HG02763 (cell line): ENCODE data around the gene FARS2.
"Not testable (repeated sequence)": the region's sequence is repeated elsewhere in the genome, so short reads cannot be mapped to it uniquely, and the experiment has no call there.

Source experiments
- ATAC-seq: cut with Tn5 transposase; IDR thresholded peaks from one replicate; pipeline ENCODE4 v1.9.1; 2021; ENCODE audit warnings: mild to moderate bottlenecking, moderate library complexity; ENCODE audit not compliant: unreplicated experiment

The FARS2 gene

DNA sequence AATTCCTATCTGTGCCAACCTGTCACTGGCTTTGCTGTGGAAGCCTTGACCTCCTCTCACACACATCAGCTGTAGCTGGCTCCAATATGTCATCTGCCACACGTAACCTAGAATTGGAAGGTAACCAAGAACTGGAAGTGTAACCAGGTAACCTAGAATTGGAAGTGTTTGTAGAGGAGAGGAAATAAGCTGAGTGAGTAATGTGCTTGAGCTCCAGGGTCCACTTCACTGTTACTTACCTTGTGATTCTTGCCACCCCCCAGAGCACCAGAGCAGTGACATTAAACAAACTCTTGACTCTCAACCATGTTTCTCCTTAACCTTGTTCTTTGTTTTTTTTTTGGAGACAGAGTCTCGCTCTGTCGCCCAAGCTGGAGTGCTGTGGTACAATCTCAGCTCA, 394.9 kb downstream of the FARS2 start:
- ATAC-seq: no peak

DNA sequence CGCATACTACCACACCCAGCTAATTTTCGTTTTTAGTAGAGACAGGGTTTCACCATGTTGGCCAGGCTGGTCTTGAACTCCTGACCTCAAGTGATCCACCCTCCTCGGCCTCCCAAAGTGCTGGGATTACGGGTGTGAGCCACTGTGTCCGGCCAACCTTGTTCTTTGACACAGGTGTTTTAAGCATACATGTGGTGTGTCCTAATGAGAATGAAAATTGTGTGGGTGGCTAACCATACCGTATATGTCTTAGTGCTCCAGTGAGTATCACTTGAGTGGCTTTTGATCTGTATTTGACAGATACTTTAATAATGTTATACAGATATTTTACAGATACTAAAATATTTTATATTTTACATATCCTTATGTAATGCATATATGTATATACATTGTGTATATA, 395.4 kb downstream of the FARS2 start:
- not testable (repeated sequence) for ATAC-seq

DNA sequence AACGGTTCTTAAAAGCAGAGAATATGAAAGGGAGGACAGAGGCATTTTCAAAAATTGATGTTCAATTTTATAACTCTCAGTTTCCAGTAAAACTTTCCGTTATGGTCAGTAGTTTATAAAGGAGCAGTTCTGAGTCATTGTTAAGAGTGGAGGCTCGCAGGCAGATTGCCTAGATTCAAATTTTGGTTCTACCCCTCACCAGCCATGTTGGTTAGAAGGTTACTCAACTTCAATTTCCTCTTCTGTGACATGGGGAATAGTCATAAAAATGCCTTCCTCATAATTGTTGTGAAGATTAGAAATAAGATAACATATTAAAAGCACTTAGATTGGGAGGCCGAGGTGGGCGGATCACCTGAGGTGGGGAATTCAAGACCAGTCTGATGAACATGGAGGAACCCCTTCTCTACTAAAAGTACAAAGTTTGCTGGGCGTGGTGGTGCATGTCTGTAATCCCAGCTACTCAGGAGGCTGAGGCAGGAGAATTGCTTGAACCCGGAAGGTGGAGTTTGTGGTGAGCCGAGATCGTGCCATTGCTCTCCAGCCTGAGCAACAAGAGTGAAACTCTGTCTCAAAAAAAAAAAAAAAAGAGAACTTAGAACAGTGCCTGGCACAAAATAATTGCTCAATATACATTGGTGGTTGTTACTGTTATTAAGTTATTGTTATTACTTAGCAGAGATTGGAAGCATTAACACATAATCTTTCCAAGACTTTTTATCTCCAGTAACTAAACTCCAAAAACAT, 396.5 kb downstream of the FARS2 start:
- ATAC-seq: no peak

DNA sequence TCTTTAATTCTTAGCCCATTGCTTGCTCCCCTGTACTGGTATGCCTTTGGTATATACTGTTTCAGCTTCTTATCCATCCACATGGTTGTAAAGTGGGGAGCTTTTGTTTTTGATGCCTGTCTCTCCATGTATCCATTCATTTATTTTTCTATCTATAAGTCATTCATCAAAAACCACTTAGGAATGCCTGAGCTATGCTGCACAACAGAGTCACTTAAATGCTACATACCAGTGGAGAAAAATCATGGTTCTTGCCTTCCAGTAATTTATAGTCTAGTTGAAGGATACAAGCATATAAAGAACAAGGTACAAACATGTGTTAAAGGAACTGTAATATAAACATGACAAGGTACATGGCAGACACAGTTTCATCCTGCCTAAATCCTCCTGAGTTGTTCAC, 398.2 kb downstream of the FARS2 start:
- ATAC-seq: no peak

DNA sequence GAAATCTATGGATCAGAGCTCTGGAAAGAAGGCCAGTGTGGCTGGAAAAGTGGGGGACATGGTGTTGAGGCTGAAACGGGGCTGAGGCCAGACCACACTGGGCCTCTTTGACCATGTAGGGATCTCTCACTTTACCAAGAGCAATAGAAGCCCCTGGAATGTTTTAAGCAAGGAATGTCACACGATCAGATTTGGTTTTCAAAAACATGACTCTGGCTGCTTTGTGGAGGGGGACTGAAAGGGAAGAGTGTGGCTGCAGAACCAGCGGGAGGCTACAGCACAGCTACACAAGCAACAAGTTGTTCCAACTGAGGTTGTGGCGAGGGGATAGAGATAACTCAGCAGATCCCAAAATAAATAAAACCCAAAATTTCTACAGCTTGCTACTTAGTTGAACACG, 399.5 kb downstream of the FARS2 start:
- no peak for ATAC-seq

DNA sequence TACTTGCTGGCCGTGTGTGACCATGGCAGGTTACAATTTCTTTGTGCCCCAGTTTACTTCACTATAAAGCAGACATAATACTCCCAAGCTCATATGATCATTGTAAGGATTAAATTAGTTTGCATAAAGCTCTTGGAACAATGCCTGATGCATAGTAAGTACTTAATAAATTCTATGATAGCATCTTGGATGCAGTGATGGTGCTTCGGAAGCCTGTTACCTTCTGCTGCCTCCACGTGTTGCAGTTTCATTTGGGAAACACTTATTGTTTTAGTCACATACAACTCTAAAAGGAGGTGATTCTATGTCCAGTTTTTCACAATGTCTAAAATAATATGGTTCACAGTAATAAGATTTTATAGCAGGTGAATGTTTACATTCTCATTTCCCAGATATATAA, 401.5 kb downstream of the FARS2 start:
- ATAC-seq: no peak

DNA sequence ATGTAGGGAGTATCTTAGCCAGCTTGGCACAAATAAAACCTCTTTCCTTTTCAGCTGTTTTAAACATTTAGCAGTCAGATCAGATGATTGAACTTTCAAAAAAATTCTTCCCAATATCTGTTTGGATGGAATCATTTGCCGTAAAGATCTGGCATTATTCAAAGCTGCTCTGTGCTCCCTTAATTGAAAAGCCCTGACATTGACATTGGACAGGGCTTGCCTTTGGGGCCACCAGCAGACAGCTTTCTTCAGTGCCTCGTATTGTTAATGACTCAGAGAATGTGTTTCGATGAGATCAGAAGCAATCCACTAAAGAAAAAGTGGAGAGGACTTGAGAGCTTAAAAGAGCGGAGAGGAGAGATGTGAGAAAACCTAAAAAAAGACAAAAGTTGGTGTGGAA, 401.9 kb downstream of the FARS2 start:
- no peak for ATAC-seq

DNA sequence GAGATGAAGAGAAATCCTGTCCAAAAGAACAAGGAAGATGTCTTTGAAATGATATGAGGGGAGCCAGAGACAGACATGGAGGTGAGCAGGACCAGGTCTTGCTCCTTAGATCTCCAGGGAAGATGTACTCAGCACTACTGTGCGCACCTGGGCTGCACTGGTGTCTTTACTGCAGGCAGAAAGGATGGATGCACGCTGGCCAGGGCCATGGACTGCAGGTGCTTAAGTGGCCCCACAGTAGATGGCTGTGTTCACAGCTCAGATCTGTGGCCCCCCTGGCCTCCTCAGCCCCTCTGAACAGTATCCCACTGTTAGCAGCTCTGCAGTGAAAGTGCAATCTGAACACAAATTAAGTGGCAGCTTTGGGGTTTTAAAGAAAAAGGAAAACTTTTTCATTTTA, 402.4 kb downstream of the FARS2 start:
- ATAC-seq: no peak

DNA sequence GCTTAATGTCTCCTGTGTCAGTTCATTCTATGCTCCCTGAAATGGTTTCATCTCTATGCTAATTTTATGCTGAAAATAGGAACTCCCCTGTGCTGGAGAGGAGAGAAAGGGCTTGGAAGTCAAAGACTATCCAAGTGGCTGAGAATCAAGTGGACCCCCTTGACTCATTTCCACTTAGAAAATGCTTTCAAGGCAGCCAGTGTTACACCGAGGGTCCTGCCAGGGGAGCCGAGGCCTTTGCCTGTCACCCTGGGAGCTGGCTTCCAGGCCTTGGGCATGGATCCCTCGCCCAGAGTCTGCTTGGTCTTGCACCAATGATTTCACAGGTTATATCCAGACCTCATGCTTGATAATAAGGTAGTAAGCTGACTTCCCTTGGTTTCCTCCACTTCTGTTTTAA, 402.8 kb downstream of the FARS2 start:
- no peak for ATAC-seq

DNA sequence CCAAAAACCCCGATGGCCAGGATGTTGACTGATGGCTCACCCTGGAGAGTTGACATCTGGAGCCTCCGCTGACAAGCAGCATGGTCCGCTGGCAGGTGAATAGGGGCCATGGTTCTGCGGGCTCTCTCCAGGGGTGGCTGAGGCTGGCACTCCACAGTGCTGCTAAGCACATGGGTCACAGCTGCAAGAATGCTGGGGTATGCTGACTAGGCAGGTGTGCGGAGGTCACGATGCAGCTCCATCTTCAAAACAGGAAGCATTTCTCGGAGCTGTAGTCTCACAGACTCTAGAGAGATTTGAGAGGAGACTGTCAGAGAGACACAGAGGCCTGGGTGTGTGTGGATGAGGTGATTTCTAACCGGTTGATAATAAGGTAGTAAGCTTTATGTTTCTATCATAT, 403.9 kb downstream of the FARS2 start:
- no peak for ATAC-seq

DNA sequence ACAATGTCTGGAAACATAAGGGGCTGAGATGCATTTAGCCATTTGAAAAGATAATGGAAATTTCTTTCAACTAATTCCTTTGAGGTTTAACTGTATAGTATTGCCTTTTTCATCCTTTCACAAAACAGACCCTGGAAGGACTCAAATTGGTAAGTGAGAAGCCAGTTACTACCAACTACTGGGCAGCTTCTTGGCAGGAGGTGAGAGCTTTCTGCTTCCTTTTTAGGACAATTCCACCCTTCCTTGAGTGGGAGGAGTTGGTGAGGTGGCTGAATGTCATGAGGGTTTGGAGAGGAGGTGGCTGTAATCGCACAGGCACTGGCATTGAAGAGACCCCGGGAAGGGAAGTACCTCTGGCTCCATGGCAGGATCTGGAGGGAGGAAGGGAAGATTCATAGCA, 404.4 kb downstream of the FARS2 start:
- no peak for ATAC-seq

DNA sequence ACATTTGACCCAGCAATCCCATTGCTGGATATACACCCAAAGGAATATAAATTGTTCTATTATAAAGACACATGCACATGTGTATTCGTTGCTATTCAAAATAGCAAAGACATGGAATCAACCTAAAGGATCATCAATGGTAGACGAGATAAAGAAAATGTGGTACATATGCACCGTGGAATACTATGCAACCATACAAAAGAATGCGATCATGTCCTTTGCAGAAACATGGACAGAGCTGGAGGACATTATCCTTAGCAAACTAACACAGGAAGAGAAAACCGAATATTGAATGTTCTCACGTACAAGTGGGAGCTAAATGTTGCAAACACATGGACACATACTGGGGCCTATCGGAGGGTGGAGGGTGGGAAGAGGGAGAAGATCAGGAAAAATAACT, 405.4 kb downstream of the FARS2 start:
- no peak for ATAC-seq

DNA sequence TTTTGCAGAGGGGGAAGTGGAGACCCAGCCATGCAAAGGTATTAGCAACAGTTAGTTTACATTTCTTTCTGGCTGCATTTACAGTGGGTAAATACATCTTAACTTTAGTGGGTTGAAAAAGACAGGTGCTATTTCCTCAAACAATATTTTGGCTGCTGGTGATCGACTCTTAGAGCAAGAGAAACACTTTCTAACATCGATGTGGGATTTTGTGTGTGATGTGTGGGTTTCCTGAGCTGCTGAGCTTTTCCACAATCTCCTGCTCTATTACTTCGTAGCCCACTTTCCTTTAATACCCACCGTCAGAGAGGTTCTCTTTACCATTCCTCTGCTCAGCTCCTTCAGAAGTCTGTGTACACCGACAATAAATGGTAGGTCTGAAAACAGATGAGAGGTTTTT, 406.4 kb downstream of the FARS2 start:
- ATAC-seq: no peak

DNA sequence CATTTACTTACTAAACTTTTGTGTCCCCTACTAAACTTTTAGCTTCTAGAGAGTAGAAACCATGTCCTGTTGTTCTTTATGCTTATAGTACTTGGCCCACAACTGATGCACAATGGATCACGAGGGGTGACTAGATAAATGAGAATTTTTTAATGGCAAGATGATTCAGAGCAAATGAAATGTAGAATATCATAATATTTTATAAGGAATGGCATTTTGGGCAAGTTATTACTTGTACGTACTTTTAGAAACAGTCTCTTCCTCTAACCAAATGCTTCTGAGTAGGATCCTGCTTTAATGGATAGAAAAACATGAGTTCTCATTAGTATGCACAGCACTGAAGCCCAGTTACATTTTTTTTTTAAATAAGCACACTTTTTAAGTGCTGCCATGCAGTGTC, 409.1 kb downstream of the FARS2 start:
- ATAC-seq: no peak

DNA sequence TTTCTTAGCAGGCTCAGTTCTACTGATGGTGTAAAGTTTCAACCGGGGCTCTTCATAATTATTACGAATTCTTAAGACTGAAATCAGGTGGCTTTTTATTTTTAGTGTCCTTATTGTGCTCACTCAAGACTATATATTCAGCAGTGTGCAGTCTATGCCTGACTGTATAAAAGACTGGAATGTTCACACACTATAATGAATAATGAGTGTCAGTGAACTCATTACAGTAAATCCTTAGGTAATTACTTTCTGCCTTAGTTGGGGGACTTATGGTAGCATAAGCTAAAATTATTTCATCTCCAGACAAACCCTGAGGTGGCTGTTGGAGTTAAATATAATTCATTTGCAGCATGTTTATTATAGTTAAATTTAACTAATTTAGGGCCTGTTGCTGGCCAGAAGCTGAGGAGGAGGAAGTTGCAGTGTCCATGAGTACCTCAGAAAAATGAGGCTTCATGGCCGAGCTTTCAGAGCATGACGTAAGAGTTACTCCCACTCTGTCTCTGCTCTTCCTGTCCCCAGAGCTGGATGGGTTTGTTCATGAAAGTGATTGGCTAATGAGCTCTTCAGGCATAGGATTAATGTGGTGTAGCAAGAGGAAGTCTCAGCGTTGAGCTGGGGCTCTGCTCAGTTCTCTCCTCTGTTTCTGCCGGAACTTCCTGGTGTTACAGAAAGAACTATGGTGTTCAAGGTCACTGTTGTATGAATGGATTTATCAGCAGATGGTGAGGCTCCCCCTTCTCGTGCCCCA, 409.7 kb downstream of the FARS2 start:
- no peak for ATAC-seq

DNA sequence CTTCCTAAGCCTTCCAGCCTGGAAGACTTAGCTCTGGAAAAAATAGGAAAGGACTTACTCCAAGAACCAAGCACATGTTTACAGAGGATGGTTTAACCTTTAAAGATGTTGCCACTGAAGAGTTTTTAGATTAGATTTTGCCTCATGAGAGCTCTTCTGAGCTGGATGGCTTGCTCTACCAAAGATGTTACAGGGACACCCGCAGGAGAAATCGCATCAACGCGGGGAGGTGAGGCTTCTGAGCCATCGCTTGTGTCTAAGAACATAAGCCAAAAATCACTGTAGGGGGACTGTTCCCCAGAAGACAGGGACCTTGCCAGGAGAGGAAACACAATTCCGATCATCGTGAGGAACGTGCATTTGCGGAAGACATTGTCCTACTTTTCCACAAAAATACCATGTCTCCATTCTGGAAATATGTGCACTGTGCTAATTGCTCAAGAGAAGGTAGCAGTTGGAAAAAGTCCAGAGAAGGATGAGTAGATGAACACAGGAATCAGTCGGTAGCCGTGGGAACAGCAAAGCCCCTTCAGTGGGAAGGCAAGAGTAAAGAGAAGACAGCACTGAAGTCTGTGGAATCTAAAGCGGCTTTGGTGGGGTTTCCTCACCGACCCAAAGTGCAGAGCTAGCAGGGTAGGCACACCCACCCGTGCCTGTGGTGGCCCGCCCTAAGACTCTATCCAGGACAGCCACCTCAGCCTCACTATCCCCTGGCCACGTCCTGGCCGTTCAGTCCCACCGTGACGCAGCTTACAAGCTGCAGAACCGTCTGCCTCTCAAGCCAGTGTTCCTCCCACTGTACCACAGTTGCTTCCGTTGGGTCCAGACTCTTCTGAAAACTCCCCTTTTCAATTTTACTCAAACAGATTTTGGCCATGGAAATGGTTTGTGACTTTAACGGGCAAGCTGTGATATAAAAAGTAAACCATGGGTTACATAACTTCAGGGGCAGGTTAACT, 410.6 kb downstream of the FARS2 start:
- ATAC-seq: no peak

DNA sequence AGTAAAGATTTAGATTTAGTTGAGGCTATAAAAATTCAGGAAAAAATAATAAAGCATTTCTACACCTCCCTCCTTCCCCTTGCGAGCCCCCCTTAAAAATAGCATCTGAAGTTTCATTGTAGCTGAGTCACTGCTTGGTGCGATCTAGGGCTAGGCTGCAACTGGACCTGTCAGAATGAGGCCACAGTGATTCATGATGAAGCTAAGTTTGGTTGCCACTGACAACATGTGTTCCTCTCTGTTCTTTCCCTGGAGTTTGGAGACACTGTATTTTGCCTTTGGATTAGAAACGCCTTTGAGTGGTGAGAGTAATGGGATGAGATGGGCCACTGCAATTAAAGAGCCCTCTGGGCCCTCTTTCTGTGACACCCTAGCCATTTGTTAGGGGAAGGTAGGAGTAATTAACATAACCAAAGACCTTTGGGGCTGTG, 411.3 kb downstream of the FARS2 start:
- no peak for ATAC-seq

DNA sequence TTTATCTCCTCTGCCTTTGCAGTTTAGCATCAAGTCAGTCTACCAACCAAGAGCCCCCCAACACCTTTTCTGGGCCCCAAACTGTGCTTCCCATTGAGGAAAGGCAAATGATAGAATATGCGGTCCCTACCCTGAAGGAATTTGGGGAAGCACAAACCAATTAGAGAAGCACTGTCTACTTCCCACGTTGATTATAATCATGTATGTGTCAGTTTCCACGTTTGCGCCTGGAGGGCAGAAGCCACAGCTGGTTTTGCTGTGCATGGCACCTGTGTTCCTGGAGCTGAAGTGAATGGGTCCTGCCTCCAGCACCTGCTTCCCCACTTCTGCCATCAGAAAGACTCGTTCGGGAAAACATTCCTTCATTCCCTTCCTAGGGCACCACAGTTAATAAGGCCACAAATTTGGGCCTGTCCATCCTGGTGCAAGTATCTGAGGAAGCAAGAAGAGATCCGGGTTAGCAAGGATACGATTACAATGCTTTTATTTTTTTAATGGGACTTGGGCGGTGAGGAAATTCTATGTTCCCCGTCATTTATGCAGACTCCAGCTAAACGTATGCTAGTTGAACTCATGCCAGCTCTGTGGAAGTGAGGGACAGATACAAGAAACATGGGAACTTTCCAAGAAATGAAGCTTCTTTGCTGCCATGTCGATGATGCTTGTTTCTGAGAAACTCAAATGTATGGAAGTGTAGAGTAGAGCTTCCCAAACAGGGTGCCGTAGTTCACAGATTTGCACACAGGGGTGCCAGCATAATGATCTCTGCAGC, 411.9 kb downstream of the FARS2 start:
- ATAC-seq: no peak

DNA sequence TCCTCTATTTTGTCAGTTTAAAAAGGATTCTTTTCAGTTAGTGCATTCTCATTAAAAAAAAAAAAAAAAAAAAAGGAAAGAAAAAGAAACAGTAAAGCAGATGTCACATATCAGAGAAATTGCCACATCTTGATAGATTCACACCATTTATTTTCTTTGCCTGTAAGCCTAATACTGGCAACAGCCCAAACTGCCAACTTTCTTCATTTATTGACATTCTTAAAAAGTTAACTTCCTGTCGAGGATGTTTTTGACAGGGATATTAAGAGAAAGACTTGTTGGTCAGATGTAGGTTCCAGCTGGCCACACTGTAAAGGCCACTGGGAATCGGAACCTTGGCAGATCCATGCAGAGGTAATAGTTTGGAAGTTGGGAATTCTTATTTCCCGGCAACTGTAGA, 412.8 kb downstream of the FARS2 start:
- no peak for ATAC-seq

DNA sequence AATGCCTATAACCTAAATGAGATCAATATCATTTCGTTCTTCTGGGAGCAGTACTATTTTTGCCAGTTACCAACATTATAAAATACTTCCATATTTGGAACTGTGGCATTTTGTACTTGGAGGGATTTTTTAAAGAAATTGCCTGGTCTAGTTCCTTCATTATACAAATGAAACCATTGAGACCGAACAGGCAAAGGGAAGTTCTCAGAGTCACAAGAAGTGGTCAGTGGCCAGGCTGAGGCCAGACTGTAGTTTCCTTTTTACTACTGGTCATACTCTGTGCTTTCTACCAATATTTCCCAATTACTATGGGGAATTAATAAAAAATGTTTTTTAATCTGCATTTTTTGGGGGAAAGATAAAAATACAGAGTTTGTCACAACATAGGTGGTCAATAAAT, 413.4 kb downstream of the FARS2 start:
- ATAC-seq: no peak

DNA sequence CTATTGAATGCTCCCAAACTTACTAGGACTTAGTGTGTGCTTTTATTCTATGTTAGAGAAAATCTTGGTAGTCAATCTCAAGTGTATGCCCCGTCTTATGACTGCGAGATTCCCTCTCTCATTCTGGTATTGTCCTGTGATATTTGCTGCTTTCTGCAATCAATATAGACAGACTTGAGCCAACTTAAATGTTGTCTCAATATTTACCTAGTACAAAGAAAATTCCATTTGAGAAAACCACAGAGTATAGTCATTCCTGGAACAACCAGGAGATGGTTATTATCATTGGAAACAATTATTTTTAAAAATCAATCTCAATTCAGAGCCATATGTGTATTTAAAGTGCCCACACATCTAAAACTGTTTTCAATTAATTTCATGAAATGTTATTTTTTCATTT, 415.4 kb downstream of the FARS2 start:
- ATAC-seq: no peak
